Omental fat pad (tissue), 4 donors: ENCODE data around the gene LHFPL6. TPM values are rescaled to one million over a fixed set of nuclear protein-coding genes. Genes with fewer than 3 reads are reported as not detected.

ENCODE experiments used
- ATAC-seq: fragments of 150-250 bp; one replicate; pipeline ENCODE4 v1.9.1; 2016; ENCODE audit warnings: mild to moderate bottlenecking, moderate library complexity; ENCODE audit not compliant: low FRiP score
- DNase-seq: peaks from one replicate; pipeline ENCODE4 v3.0.0-alpha.2; 2019; ENCODE audit warnings: low spot score
- CTCF ChIP-seq, 3 donors: fragments of 450-650 bp; IDR thresholded peaks; one replicate each; pipeline ENCODE4 v1.5.1; 2016 to 2017; ENCODE audit warnings: antibody characterized with exemption in 3 of 3, mild to moderate bottlenecking in 3 of 3, moderate library complexity in 2 of 3
- total RNA-seq, 4 donors: library from RNA; depleted of rRNA; stranded (reverse); fragments of >200 nt; gene quantifications; one replicate each; pipeline ENCODE4 v1.1.0, GENCODE V29; 2016

The LHFPL6 gene
- total RNA-seq, 4 donors from 2014 or later: 66.1 to 208 (median 109) TPM

- DNase-seq (no peak), ATAC-seq (no peak)
- TF ChIP-seq CTCF (IDR thresholded peaks at IDR 0.05): no peak
Measured at GRCh38 chr13:39510316-39510695, 92.7 kb downstream of the LHFPL6 start.

- no peak for TF ChIP-seq CTCF (IDR thresholded peaks at IDR 0.05)
- ATAC-seq: no peak
- no peak for DNase-seq
Measured at GRCh38 chr13:39509616-39510315, 93.2 kb downstream of the LHFPL6 start.

- DNase-seq (no peak), ATAC-seq (no peak)
- TF ChIP-seq CTCF (IDR thresholded peaks at IDR 0.05): no peak
Measured at GRCh38 chr13:39506559-39507390, 96.2 kb downstream of the LHFPL6 start.

GRCh38 chr13:39505151-39505550, 97.8 kb downstream of the LHFPL6 start:
- no peak for ATAC-seq
- DNase-seq: no peak
- TF ChIP-seq CTCF (IDR thresholded peaks at IDR 0.05): no peak

- no peak for TF ChIP-seq CTCF (IDR thresholded peaks at IDR 0.05)
- no peak for ATAC-seq
- no peak for DNase-seq
Measured at GRCh38 chr13:39503048-39503447, 99.9 kb downstream of the LHFPL6 start.

GRCh38 chr13:39501702-39502324, 101.2 kb downstream of the LHFPL6 start:
- ATAC-seq (no peak), DNase-seq (no peak)
- TF ChIP-seq CTCF (IDR thresholded peaks at IDR 0.05): no peak
